Smooth muscle cell (in vitro differentiated cells): ENCODE measurements around the gene MYBPHL. TPM values are rescaled to one million over a fixed set of nuclear protein-coding genes. Genes with fewer than 3 reads are reported as not detected.

ENCODE experiments used
- DNase-seq: peaks from one replicate; lab custom pipeline; 2025; ENCODE audit not compliant: unreplicated experiment; lab: John Stamatoyannopoulos, UW
- H2AFZ ChIP-seq: fragments of 200-600 bp; sonication (generic); 2 replicates; pipeline ENCODE4 v1.6.0; 2016; ENCODE audit warnings: antibody characterized with exemption, low read depth, mild to moderate bottlenecking
- H3F3A ChIP-seq: fragments of 200-600 bp; sonication (generic); 2 replicates; pipeline ENCODE4 v1.6.0; 2017; ENCODE audit warnings: antibody characterized with exemption, low read depth
- H3K27ac ChIP-seq: fragments of 200-600 bp; sonication (generic); 2 replicates; pipeline ENCODE4 v1.5.1; 2016; ENCODE audit warnings: low read depth, mild to moderate bottlenecking
- H3K27me3 ChIP-seq: fragments of 200-600 bp; sonication (generic); 2 replicates; pipeline ENCODE4 v1.6.1; 2016; ENCODE audit warnings: low read depth, mild to moderate bottlenecking
- H3K36me3 ChIP-seq: fragments of 200-600 bp; sonication (generic); 2 replicates; pipeline ENCODE4 v1.5.1; 2016; ENCODE audit warnings: low read depth
- H3K4me1 ChIP-seq: fragments of 200-600 bp; sonication (generic); 2 replicates; pipeline ENCODE4 v1.5.1; 2016; ENCODE audit warnings: low read depth
- H3K4me2 ChIP-seq: fragments of 200-600 bp; sonication (generic); 2 replicates; pipeline ENCODE4 v1.6.0; 2016; ENCODE audit warnings: mild to moderate bottlenecking
- H3K4me3 ChIP-seq: fragments of 200-600 bp; sonication (generic); 2 replicates; pipeline ENCODE4 v1.5.1; 2016; ENCODE audit warnings: mild to moderate bottlenecking
- H3K79me2 ChIP-seq: fragments of 200-600 bp; sonication (generic); 2 replicates; pipeline ENCODE4 v1.6.0; 2016; ENCODE audit warnings: low read depth, mild to moderate bottlenecking
- H3K9ac ChIP-seq: fragments of 200-600 bp; sonication (generic); 2 replicates; pipeline ENCODE4 v1.6.0; 2016; ENCODE audit warnings: low read depth
- H3K9me3 ChIP-seq: fragments of 200-600 bp; sonication (generic); replicated peaks from 2 replicates; pipeline ENCODE4 v1.5.1; 2016; ENCODE audit warnings: low read depth
- H4K20me1 ChIP-seq: fragments of 200-600 bp; sonication (generic); 2 replicates; pipeline ENCODE4 v1.6.0; 2016; ENCODE audit warnings: low read depth
- CTCF ChIP-seq: fragments of 200-600 bp; sonication (generic); IDR thresholded peaks from 2 replicates; pipeline ENCODE4 v1.5.1; 2017; ENCODE audit warnings: borderline replicate concordance, mild to moderate bottlenecking, antibody characterized with exemption; ENCODE audit not compliant: insufficient read depth, poor library complexity, severe bottlenecking
- WGBS: methylation state at CpG from one replicate; pipeline ENCODE4 v1.1.7; 2016; ENCODE audit warnings: low lambda C conversion rate; 5-methylcytosine and 5-hydroxymethylcytosine counted together
- polyA plus RNA-seq: library from polyadenylated mRNA; unstranded; fragments of >200 nt; fragmentation: Nextera tagmentation; extraction: Ambion mirVana; gene quantifications from 2 replicates; pipeline ENCODE4 v1.2.1, GENCODE V29; 2016
- total RNA-seq: library from RNA; depleted of rRNA; stranded (reverse); fragments of >200 nt; gene quantifications from 2 replicates; pipeline ENCODE4 v1.2.3, GENCODE V29; 2014

MYBPHL gene
- total and polyA plus RNA-seq, 2 experiments from 2014 or later: not detected

- Histone ChIP-seq H3K4me3 (no peak overlapping the region), H3K79me2 (no peaks in the 10 kb centered on the region), H3K9ac (no peak overlapping the region), H3K27ac (no peak overlapping the region), H3K4me2 (no peak overlapping the region), H3K27me3 (no peaks in the 10 kb centered on the region), H3K9me3 (no peaks in the 10 kb centered on the region), H3K36me3 (peaks cover 3% of the 10 kb centered on the region), H3F3A (no peaks in the 10 kb centered on the region), H3K4me1 (no peaks in the 10 kb centered on the region), H4K20me1 (no peaks in the 10 kb centered on the region), H2AFZ (no peak overlapping the region)
- WGBS: 83% methylated on average over 9 of the region's 9 CpGs
- no peak for DNase-seq
- no peak for TF ChIP-seq CTCF
Measured at GRCh38 chr1:109341944-109342930, 35.4 kb upstream of the MYBPHL start.

GRCh38 chr1:109338608-109339007, 31.8 kb upstream of the MYBPHL start:
- WGBS: 95% methylated on average over 3 of the region's 3 CpGs
- H3K4me2 ChIP-seq: no peak overlapping the region
- peaks cover 12% of the 10 kb centered on the region for H3K36me3 ChIP-seq
- no peak overlapping the region for H2AFZ ChIP-seq
- H3F3A ChIP-seq: no peaks in the 10 kb centered on the region
- no peaks in the 10 kb centered on the region for H3K9me3 ChIP-seq
- H3K27ac ChIP-seq: no peak overlapping the region
- H3K4me1 ChIP-seq: no peaks in the 10 kb centered on the region
- no peaks in the 10 kb centered on the region for H4K20me1 ChIP-seq
- no peaks in the 10 kb centered on the region for H3K79me2 ChIP-seq
- H3K27me3 ChIP-seq: no peaks in the 10 kb centered on the region
- no peak for TF ChIP-seq CTCF
- H3K9ac ChIP-seq: no peak overlapping the region
- H3K4me3 ChIP-seq: no peak overlapping the region
- no peak for DNase-seq

GRCh38 chr1:109338091-109338490, 31.3 kb upstream of the MYBPHL start:
- TF ChIP-seq CTCF: no peak
- Histone ChIP-seq H3K4me3 (no peak overlapping the region), H3K9me3 (no peaks in the 10 kb centered on the region), H3K79me2 (no peaks in the 10 kb centered on the region), H3K9ac (no peak overlapping the region), H3K4me2 (no peak overlapping the region), H3K27me3 (no peaks in the 10 kb centered on the region), H3K4me1 (no peaks in the 10 kb centered on the region), H4K20me1 (no peaks in the 10 kb centered on the region), H3K36me3 (peaks cover 12% of the 10 kb centered on the region), H2AFZ (no peak overlapping the region), H3F3A (no peaks in the 10 kb centered on the region), H3K27ac (no peak overlapping the region)
- DNase-seq: no peak
- WGBS: 98% methylated on average over 6 of the region's 6 CpGs
